AG10803 (cell line): Measurements from ENCODE around the gene CIAO1.

Experiments used
- DNase-seq: peaks from one replicate; pipeline ENCODE4 v3.0.0; 2010; ENCODE audit warnings: low read depth
- H3K4me3 ChIP-seq: 2 replicates; pipeline ENCODE4 v1.5.1; 2011; ENCODE audit warnings: mild to moderate bottlenecking, low read length, control low read depth
- TF ChIP-seq, protein P1 (sequence below): conservative IDR thresholded peaks from 2 replicates; pipeline ENCODE4 v1.5.1; 2011; ENCODE audit warnings: mild to moderate bottlenecking, low read length, control low read depth, inconsistent platforms

Gene CIAO1

DNA sequence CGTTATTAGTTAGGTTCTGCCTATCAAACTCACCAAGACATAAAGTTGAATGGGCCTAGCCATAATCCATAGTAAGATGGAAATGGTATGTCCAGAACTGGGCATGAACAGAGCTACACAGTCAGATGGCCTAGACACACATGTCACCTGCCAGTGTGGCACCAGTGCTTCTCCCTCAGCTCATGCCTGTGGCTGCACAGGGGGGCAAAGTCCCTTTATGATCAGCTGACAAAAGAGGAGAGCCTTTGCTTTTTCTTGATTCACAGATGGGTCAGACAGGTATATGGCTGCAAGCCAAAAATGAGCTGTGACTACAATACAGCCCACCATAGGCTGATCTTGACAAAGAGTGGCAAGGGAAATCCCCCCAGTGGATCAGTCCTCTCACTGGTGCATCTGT is 29.1 kb upstream of the CIAO1 start:
- TF ChIP-seq, protein P1, sequence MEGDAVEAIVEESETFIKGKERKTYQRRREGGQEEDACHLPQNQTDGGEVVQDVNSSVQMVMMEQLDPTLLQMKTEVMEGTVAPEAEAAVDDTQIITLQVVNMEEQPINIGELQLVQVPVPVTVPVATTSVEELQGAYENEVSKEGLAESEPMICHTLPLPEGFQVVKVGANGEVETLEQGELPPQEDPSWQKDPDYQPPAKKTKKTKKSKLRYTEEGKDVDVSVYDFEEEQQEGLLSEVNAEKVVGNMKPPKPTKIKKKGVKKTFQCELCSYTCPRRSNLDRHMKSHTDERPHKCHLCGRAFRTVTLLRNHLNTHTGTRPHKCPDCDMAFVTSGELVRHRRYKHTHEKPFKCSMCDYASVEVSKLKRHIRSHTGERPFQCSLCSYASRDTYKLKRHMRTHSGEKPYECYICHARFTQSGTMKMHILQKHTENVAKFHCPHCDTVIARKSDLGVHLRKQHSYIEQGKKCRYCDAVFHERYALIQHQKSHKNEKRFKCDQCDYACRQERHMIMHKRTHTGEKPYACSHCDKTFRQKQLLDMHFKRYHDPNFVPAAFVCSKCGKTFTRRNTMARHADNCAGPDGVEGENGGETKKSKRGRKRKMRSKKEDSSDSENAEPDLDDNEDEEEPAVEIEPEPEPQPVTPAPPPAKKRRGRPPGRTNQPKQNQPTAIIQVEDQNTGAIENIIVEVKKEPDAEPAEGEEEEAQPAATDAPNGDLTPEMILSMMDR = no peak
- no peak overlapping the region for H3K4me3 ChIP-seq
- DNase-seq = no peak

- no peak for DNase-seq
- TF ChIP-seq, protein P1 = no peak
- no peak overlapping the region for H3K4me3 ChIP-seq
These were observed 27.8 kb upstream of the CIAO1 start for GRCh38 chr2:96238266-96238665.

DNA sequence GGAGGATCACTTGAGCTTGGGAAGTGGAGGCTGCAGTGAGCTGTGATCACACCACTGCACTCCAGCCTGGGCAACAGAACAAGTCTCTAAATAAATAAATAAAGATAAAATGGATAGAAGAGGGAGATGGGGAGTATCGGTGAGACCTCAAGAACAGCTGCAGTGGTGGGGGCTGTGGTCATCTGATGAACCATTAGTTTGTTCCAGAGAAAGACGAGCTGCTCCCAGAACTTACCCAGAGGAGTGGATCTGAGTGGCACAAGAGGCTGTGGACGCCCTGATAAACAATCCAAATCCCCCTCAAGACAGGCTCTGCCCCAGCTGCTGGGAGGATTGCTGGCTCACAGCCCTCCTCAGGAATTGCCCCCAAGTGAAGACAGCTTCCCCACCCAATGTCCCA is 26.9 kb upstream of the CIAO1 start:
- DNase-seq = no peak
- no peak overlapping the region for H3K4me3 ChIP-seq
- TF ChIP-seq, protein P1 = no peak

GRCh38 chr2:96239745-96240264 is 26.2 kb upstream of the CIAO1 start:
- no peak overlapping the region for H3K4me3 ChIP-seq
- DNase-seq = no peak
- TF ChIP-seq, protein P1 = no peak

DNA sequence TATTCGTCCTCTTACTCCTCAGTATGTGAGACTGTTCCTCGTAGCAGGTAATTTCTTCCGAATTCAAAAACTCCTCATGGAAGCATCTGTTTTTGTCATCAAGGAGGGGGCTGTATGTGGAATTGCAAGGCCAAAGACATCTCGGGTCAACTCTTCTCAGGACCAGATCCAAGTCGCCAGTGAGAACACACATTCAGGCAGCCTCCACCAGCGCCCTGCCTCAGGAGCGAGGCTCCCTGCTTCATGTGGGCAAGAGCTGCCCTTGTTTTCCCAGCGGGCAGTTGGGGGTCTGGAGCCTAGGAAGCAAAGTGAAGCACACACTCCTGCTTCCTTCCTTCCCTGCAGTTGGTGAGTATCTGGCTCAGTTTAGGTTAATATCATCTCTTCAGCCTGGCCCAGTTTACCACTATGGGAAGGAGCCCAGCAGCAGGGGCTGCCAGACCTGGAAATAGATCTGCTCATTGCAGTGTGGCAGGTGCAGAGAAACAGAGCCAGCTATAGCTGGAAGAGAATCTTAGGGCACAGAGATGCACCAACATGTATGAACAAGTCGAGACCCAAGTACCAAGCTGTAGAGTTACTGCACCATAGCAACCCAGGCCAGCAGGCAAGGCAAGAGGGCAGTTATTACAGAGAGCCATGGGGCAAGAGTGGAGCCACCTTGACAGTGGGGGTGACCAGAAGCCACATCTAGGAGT is 25.5 kb upstream of the CIAO1 start:
- no peak for DNase-seq
- H3K4me3 ChIP-seq = no peak overlapping the region
- TF ChIP-seq, protein P1 = no peak

- DNase-seq = no peak
- TF ChIP-seq, protein P1 = no peak
- H3K4me3 ChIP-seq = no peak overlapping the region
These were observed 24.8 kb upstream of the CIAO1 start for GRCh38 chr2:96241227-96241626.

DNA sequence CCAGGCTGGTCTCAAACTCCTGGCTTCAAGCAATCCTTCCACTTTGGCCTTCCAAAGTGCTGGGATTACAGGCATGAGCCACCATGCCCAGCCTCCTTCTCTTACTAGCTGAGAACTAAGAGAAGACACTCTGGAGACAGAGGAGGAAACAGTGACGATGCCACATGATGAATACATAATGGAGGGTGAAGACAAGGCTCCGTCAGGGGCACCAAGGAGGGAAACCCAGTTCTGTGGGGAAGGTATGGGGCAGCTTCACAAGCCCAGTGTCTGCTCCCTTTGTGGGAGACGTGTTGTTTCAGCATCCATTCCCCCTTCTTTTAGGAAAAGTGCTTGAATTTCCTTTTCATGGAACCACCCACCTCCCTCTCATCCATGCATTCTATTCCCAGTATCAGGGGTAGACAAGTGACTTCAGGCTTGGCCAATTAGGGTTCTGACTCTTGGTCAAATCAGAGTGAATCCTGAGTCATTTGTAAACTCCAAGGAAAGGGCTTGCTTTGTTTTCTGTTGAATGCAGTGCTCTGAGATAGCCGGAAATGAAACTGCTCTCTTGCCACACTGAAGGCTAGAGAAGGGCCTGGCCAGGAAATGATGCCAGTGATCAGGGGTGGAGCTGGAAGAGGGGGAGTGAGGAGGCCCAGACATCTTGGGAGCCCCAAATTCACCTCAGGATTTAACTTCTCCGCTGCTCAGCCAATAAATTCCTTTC is 24.0 kb upstream of the CIAO1 start:
- DNase-seq = peak; percentile 69
- TF ChIP-seq, protein P1 = no peak
- no peak overlapping the region for H3K4me3 ChIP-seq
